ENCODE data around the gene GFOD2. TPM values are rescaled to one million over a fixed set of nuclear protein-coding genes. Genes with fewer than 3 reads are reported as not detected.

The GFOD2 gene
- total RNA-seq, 4 donors from 2014 or later: 8.9 to 15.4 (median 11.6) TPM

DNA sequence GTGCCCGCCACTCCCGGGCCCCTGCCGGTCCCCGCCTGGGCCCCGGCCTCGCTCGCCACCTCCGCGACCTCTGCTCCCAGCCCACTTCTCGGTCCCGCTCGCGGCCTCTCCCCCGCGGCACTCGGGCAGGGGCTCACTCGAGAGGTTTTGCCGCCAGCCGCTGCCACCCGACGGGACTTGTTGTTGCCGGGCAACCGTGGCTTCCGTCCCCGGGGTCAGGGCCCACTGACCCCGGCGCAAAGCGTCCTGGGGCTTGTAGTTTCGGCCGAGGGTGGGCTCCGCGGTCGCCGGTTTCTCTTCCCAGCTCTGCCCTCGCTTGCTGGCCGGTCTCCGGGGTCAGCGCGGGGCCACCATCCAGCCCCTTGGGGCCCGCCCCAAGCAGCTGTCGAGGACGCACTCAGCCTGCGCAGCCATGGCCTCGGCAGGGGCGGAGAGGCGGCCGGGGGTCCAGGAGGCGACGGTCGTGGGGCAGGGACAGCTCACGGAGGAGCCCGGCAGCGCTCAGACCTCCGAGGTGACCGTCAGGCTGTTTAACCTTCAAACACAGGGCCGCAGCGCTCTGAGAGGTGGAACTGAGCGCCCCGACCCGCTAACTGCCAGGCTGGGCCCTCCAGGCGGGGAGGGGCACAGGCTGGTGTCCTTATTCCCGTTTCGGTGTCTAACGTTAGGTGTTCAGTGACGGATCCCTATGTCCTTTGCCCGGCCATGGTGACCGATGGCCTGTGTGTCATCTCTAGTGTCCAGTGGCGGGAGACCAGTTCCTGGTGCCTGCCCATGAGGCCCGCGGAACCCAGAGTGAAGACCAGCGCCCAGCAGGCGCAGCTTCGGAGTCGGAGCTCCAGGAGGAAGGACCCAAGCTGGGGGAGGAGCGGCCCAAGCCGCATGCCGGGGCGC is 52.3 kb downstream of the GFOD2 start, which contains the start of the genes C16orf86 and ENKD1:
TSS of gene C16orf86 (plus strand) at position 256 of the 894 bp plus-strand sequence. CDS start at position 413, 157 bp downstream.
TSS of gene ENKD1 (minus strand) at position 192 of the 894 bp plus-strand sequence. CDS start 308 bp downstream, outside the sequence.
- Histone ChIP-seq H3K9me3 (no peaks in the 10 kb centered on the region), H3K4me1 (peaks cover 19 to 25% of the 10 kb centered on the region in 2 donors), H3K27me3 (no peaks in the 10 kb centered on the region), H3K4me3 (peak within 1 kb of the TSS; percentile 75 to 91 (median 86)), H3K36me3 (peaks cover 0 to 12% of the 10 kb centered on the region in 2 donors), H3K27ac (peak within 1 kb of the TSS; percentile 86 to 92 (median 92))
- TF ChIP-seq, protein P1, sequence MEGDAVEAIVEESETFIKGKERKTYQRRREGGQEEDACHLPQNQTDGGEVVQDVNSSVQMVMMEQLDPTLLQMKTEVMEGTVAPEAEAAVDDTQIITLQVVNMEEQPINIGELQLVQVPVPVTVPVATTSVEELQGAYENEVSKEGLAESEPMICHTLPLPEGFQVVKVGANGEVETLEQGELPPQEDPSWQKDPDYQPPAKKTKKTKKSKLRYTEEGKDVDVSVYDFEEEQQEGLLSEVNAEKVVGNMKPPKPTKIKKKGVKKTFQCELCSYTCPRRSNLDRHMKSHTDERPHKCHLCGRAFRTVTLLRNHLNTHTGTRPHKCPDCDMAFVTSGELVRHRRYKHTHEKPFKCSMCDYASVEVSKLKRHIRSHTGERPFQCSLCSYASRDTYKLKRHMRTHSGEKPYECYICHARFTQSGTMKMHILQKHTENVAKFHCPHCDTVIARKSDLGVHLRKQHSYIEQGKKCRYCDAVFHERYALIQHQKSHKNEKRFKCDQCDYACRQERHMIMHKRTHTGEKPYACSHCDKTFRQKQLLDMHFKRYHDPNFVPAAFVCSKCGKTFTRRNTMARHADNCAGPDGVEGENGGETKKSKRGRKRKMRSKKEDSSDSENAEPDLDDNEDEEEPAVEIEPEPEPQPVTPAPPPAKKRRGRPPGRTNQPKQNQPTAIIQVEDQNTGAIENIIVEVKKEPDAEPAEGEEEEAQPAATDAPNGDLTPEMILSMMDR (IDR thresholded peaks at IDR 0.05 in 4 of 5, conservative IDR thresholded peaks at IDR 0.05 in 1 of 5): no peak
- peak; percentile 25 to 35 for TF ChIP-seq POLR2A (IDR thresholded peaks at IDR 0.05)
- peak; percentile 64 to 71 for ATAC-seq
- in situ Hi-C loops (cut with MboI; ENCODE audit: low sequenced_read_pairs in 4 of 4): loop anchor here in 2 of 4 donors (10.0 kb wide), 2 partner anchors 112 to 142 kb away; partner anchors contain the start of gene RIPOR1 (in 1 of the 2)
- intact Hi-C loops (cut with DNase I; ENCODE audit: low total_unique reads): loop anchor here (1.0 kb wide), 1 partner anchor 105 kb away; the partner anchor contains the start of gene CTCF
- peak; percentile 75 to 80 for DNase-seq

- ATAC-seq (no peak), DNase-seq (no peak)
- intact Hi-C loops (cut with DNase I; ENCODE audit: low total_unique reads) (loop anchor here (1.0 kb wide), 1 partner anchor 104 kb away; the partner anchor contains the start of gene CTCF), in situ Hi-C loops (cut with MboI; ENCODE audit: low sequenced_read_pairs in 4 of 4) (loop anchor here in 2 of 4 donors (10.0 kb wide), 2 partner anchors 111 to 141 kb away; partner anchors contain the start of gene RIPOR1 (in 1 of the 2))
- Histone ChIP-seq H3K4me1 (peaks cover 25 to 29% of the 10 kb centered on the region in 2 donors), H3K27ac (peak overlapping the region; percentile 86 to 92 (median 92)), H3K27me3 (no peaks in the 10 kb centered on the region), H3K9me3 (no peaks in the 10 kb centered on the region), H3K36me3 (peaks cover 0 to 12% of the 10 kb centered on the region in 2 donors), H3K4me3 (peak overlapping the region; percentile 75 to 91 (median 86))
- no peak for TF ChIP-seq POLR2A (IDR thresholded peaks at IDR 0.05)
- TF ChIP-seq, protein P1 (IDR thresholded peaks at IDR 0.05 in 4 of 5, conservative IDR thresholded peaks at IDR 0.05 in 1 of 5): no peak
These were observed 53.0 kb downstream of the GFOD2 start for GRCh38 chr16:67666032-67666551.

- in situ Hi-C loops (cut with MboI; ENCODE audit: low sequenced_read_pairs in 4 of 4): loop anchor here in 2 of 4 donors (10.0 kb wide), 2 partner anchors 111 to 141 kb away; partner anchors contain the start of gene RIPOR1 (in 1 of the 2)
These were observed 53.5 kb downstream of the GFOD2 start for GRCh38 chr16:67665598-67665997.

DNA sequence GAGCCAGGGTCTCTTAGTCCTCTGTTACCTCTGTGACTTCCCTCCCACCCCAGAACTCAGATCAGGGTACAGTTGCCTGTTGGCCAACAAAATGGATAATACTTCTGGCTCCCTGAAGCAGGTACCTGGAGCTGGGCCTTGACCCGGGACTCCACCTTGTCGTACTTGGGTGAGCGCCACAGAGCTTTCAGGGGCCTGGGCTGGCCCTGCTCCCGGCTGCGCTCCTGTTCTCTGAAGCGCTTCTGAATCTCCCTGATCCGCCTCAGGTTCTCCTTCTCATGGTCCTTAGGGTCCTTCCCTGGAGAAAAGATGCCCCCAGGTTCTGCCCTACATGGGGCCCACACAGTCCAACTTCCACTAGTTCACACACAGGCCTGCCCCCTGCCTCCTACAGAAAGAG is 54.2 kb downstream of the GFOD2 start:
- intact Hi-C loops (cut with DNase I; ENCODE audit: low total_unique reads): no loop called here
- DNase-seq: no peak

More at GRCh38 chr16:67665598-67665997, 53.5 kb downstream of the GFOD2 start:
- H3K4me3 ChIP-seq: peak overlapping the region; percentile 75 to 91 (median 86)
- DNase-seq (no peak), ATAC-seq (no peak)
- H3K9me3 ChIP-seq: no peaks in the 10 kb centered on the region
- peaks cover 27 to 30% of the 10 kb centered on the region in 2 donors for H3K4me1 ChIP-seq
- intact Hi-C loops (cut with DNase I; ENCODE audit: low total_unique reads): no loop called here
- H3K27ac ChIP-seq: peak overlapping the region in 1 of 4 donors; percentile 86
- TF ChIP-seq, protein P1 (IDR thresholded peaks at IDR 0.05 in 4 of 5, conservative IDR thresholded peaks at IDR 0.05 in 1 of 5): no peak
- TF ChIP-seq POLR2A (IDR thresholded peaks at IDR 0.05): no peak
- H3K27me3 ChIP-seq: no peaks in the 10 kb centered on the region
- peaks cover 0 to 12% of the 10 kb centered on the region in 2 donors for H3K36me3 ChIP-seq

More for the DNA sequence above, 54.2 kb downstream of the GFOD2 start:
- Histone ChIP-seq H3K4me1 (peaks cover 27 to 30% of the 10 kb centered on the region in 2 donors), H3K36me3 (peaks cover 0 to 12% of the 10 kb centered on the region in 2 donors), H3K4me3 (no peak overlapping the region), H3K9me3 (no peaks in the 10 kb centered on the region), H3K27ac (no peak overlapping the region), H3K27me3 (no peaks in the 10 kb centered on the region)
- ATAC-seq: no peak
- in situ Hi-C loops (cut with MboI; ENCODE audit: low sequenced_read_pairs in 4 of 4): loop anchor here in 2 of 4 donors (10.0 kb wide), 2 partner anchors 110 to 140 kb away; partner anchors contain the start of gene RIPOR1 (in 1 of the 2)
- TF ChIP-seq POLR2A (IDR thresholded peaks at IDR 0.05): no peak
- TF ChIP-seq, protein P1 (IDR thresholded peaks at IDR 0.05 in 4 of 5, conservative IDR thresholded peaks at IDR 0.05 in 1 of 5): no peak

All from gastrocnemius medialis (tissue), 4 donors.